ENCODE measurements around the gene MYOG.

Gene MYOG

GRCh38 chr1:203113308-203113707, 27.5 kb upstream of the MYOG start:
- TF ChIP-seq ZFX (IDR thresholded peaks at IDR 0.05; ENCODE audit: borderline replicate concordance), result no peak
- no peak for TF ChIP-seq CTCF (IDR thresholded peaks at IDR 0.05)
- H3K27ac ChIP-seq, result no peak overlapping the region

- TF ChIP-seq CTCF (IDR thresholded peaks at IDR 0.05) (no peak), ZFX (IDR thresholded peaks at IDR 0.05; ENCODE audit: borderline replicate concordance) (no peak)
- no peak overlapping the region for H3K27ac ChIP-seq
These were observed 26.7 kb upstream of the MYOG start for GRCh38 chr1:203112475-203112874.

GRCh38 chr1:203104789-203105390, 19.1 kb upstream of the MYOG start:
- H3K27ac ChIP-seq, result no peak overlapping the region

GRCh38 chr1:203103829-203104495, 18.1 kb upstream of the MYOG start:
- TF ChIP-seq CTCF (IDR thresholded peaks at IDR 0.05), result no peak
- TF ChIP-seq ZFX (IDR thresholded peaks at IDR 0.05; ENCODE audit: borderline replicate concordance), result no peak
- H3K27ac ChIP-seq, result no peak overlapping the region

More at GRCh38 chr1:203104789-203105390, 19.1 kb upstream of the MYOG start:
- no peak for TF ChIP-seq CTCF (IDR thresholded peaks at IDR 0.05)
- no peak for TF ChIP-seq ZFX (IDR thresholded peaks at IDR 0.05; ENCODE audit: borderline replicate concordance)

GRCh38 chr1:203103216-203103615, 17.4 kb upstream of the MYOG start:
- TF ChIP-seq ZFX (IDR thresholded peaks at IDR 0.05; ENCODE audit: borderline replicate concordance) (no peak), CTCF (IDR thresholded peaks at IDR 0.05) (no peak)
- H3K27ac ChIP-seq, result no peak overlapping the region

- no peak for TF ChIP-seq ZFX (IDR thresholded peaks at IDR 0.05; ENCODE audit: borderline replicate concordance)
- no peak for TF ChIP-seq CTCF (IDR thresholded peaks at IDR 0.05)
- no peak overlapping the region for H3K27ac ChIP-seq
These were observed 16.2 kb upstream of the MYOG start for GRCh38 chr1:203101813-203102634.

GRCh38 chr1:203100516-203100869, 14.7 kb upstream of the MYOG start:
- no peak overlapping the region for H3K27ac ChIP-seq
- TF ChIP-seq ZFX (IDR thresholded peaks at IDR 0.05; ENCODE audit: borderline replicate concordance) (no peak), CTCF (IDR thresholded peaks at IDR 0.05) (no peak)

Data from 22Rv1 (cell line).